T-cell (primary cell): ENCODE results near the gene TAAR9. TPM values are rescaled to one million over a fixed set of nuclear protein-coding genes. Genes with fewer than 3 reads are reported as not detected.

Source experiments
- total RNA-seq, 35 experiments: library from RNA in 6 of 35; stranded (reverse) in 6 of 35; fragments of 120-200 nt in 1 of 35; gene quantifications; one replicate each; pipeline versions ENCODE4 v1.2.1 to v1.2.4 and lab custom pipeline; 2013 to 2026

The TAAR9 gene
- total RNA-seq, 5 donors from 2014 or later (not counting 1 experiment from before 2014, with no cell fraction given) = not detected

Other genes starting within 250 kb of the TAAR9 start
- gene MOXD1, start 136.8 kb upstream of the TAAR9 start, total RNA-seq = under 1 TPM in 4 of 5 donors, not detected in 1; 0.13 to 0.53 (median 0.15) TPM
- gene STX7, start 25.2 kb upstream of the TAAR9 start, total RNA-seq = 10 to 100 TPM; 13.3 to 27.4 (median 20.9) TPM
- not detected for gene TAAR8, start 14.4 kb downstream of the TAAR9 start, total RNA-seq
- not detected for gene TAAR6, start 32.0 kb downstream of the TAAR9 start, total RNA-seq
- not detected for gene TAAR5, start 51.5 kb downstream of the TAAR9 start, total RNA-seq
- not detected for gene TAAR2, start 86.0 kb downstream of the TAAR9 start, total RNA-seq
- not detected for gene TAAR1, start 120.9 kb downstream of the TAAR9 start, total RNA-seq
- not detected for gene VNN1, start 175.8 kb downstream of the TAAR9 start, total RNA-seq
- 10 to 100 TPM; 18.4 to 28.1 (median 19.9) TPM for gene VNN2, start 219.6 kb downstream of the TAAR9 start, total RNA-seq